ENCODE data around the gene ZNF143.

- TF ChIP-seq KDM1A (IDR thresholded peaks at IDR 0.05; ENCODE audit: borderline replicate concordance) (no peak), PBX3 (IDR thresholded peaks at IDR 0.05; ENCODE audit: insufficient replicate concordance, low read depth, low read length) (no peak), BCL11A (IDR thresholded peaks at IDR 0.05; ENCODE audit: low read depth, low read length) (no peak), SIN3A (IDR thresholded peaks at IDR 0.05; ENCODE audit: low read depth, low read length) (no peak), POLR2A (IDR thresholded peaks at IDR 0.05; ENCODE audit: low read depth, low read length) (no peak), HDAC6 (IDR thresholded peaks at IDR 0.05; ENCODE audit: unreplicated experiment) (no peak), RUNX3 (IDR thresholded peaks at IDR 0.05; ENCODE audit: low read length) (no peak), CHD2 (IDR thresholded peaks at IDR 0.05; ENCODE audit: borderline replicate concordance, low read depth, low read length) (no peak), CTCF (IDR thresholded peaks at IDR 0.05 in 2 of 3, conservative IDR thresholded peaks at IDR 0.05 in 1 of 3; ENCODE audit: control insufficient read depth in 2 of 3, extremely low read depth in 1 of 3, insufficient read depth in 1 of 3, low read depth in 3 of 3, low read length in 3 of 3) (no peak), RB1 (IDR thresholded peaks at IDR 0.05; ENCODE audit: borderline replicate concordance) (no peak), REST (IDR thresholded peaks at IDR 0.05; ENCODE audit: low read depth, low read length) (no peak), GABPA (IDR thresholded peaks at IDR 0.05; ENCODE audit: low read depth) (no peak)
Observed at GRCh38 chr11:9495803-9496514, 35.1 kb downstream of the ZNF143 start.
